Measurements from ENCODE around the gene DYNC1H1.

Gene DYNC1H1

GRCh38 chr14:102035914-102036313 is 71.5 kb downstream of the DYNC1H1 start:
- no peak for DNase-seq (ENCODE audit: low read depth in 2 of 2)

- DNase-seq (ENCODE audit: low read depth in 2 of 2): no peak
These were observed 73.3 kb downstream of the DYNC1H1 start for GRCh38 chr14:102037686-102038085.

- no peak for DNase-seq (ENCODE audit: low read depth in 2 of 2)
These were observed 74.8 kb downstream of the DYNC1H1 start for GRCh38 chr14:102039157-102039556.

DNA sequence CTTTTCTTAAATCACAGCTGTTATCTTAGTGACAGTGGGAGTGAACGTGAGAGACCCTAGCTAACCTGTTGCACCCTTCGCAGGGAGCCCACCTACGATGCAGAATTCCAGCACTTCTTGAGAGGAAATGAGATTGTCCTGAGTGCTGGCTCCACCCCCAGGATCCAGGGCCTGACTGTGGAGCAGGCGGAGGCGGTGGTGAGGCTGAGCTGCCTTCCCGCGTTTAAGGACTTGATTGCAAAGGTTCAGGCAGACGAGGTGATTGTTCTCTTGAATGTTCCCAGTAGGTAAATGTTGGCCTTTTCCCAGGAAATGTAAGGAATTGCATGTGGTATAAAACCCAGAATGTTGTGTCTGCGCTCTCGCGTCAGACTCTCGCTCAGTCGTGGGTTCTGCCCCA is 75.8 kb downstream of the DYNC1H1 start:
- DNase-seq (ENCODE audit: low read depth in 2 of 2): no peak

DNA sequence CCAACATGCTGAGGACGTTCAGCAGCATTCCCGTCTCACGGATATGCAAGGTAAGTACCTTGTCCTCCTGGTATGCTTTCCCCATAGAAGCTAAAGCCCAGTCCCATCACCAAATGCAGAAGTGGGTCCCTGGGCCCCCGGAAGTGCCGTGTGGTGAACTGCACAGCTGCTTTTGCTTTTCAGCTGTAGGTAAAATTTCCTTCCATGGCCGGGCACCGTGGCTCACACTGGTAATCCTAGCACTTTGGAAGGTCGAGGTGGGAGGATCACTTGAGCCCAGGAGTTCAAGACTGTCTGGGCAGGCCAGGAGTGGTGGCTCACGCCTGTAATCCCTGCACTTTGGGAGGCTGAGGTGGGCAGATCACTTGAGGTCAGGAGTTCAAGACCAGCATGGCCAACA is 78.3 kb downstream of the DYNC1H1 start:
- no peak for DNase-seq (ENCODE audit: low read depth in 2 of 2)

DNA sequence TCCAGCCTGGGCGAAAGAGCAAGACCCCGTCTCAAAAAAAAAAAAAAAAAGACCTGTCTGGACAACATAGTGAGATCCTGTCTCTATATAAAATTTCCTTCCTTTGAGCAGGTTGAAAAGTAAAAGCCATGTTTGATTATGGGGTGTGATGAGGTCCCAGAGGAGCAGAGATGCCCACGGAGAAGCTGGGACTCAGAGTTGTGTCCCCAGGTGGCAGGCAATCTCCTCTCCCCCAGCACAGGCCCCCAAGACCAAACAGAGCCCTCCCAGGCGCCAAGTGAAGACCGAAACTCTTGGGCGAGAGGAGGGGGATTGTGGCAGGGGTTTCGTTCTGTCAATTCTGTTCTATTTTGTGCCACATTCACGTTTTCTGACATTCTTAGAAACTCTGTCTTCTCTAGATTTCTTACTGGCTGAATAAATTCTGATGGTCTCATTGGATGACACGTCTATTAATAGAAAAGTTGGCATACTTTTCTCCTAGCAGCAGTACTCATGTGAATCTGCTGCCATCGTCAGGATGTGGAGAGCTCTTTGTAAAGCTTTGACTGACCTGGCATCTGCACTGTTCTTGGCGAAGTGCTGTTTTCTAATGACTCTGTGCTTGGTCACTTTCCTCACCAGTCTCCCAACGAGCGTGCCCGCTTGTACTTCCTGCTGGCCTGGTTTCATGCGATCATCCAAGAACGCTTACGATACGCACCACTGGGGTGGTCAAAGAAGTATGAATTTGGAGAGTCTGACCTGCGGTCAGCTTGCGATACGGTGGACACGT is 79.1 kb downstream of the DYNC1H1 start:
- no peak for DNase-seq (ENCODE audit: low read depth in 2 of 2)

DNA sequence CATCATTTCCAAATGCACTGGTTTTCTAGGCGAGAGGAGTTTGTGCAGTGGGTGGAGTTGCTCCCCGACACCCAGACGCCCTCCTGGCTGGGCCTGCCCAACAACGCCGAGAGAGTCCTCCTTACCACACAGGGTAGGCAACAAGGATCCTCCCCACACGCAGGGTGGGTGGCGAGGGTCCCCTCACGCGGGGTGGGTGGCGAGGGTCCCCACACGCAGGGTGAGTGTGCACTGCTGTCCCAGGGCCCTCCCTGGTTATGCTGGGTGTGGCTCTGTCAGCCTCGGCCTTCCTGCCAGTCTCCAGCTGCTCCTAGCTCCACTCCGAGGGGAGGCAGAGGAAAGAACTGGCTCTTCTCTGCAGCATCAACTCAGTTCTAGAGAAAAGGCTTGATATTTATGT is 80.2 kb downstream of the DYNC1H1 start:
- no peak for DNase-seq (ENCODE audit: low read depth in 2 of 2)

- no peak for DNase-seq (ENCODE audit: low read depth in 2 of 2)
These were observed 82.2 kb downstream of the DYNC1H1 start for GRCh38 chr14:102046337-102047278.

DNA sequence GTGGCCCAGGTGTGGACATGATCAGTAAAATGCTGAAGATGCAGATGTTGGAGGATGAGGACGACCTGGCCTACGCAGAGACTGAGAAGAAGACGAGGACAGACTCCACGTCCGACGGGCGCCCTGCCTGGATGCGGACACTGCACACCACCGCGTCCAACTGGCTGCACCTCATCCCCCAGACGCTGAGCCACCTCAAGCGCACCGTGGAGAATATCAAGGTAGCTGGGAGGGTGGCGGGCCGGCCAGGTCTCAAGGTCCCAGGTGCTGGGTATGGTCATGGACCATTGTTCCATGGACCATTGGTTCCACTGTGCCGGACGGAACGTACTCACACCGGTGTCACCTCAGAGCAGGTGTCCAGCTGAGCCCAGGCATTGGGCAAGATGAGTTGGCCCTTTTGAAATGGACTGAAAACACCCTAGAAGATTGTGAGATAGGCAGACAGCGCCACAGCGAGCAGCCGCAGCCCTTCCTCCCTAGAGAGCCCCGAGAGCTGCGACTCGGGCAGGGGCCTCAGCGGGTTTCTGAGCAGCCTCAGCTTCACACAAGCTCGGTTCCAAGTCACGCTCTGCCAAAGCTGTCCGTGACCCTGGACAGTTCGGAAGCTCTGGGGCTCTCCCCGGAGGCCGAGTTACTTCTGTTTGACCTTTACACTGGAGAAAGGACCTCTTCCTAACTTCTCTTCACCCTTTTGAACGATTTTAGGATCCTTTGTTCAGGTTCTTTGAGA is 83.6 kb downstream of the DYNC1H1 start:
- DNase-seq (ENCODE audit: low read depth in 2 of 2): no peak

GRCh38 chr14:102049258-102050025 is 85.1 kb downstream of the DYNC1H1 start:
- no peak for DNase-seq (ENCODE audit: low read depth in 2 of 2)

GRCh38 chr14:102050026-102050405 is 85.6 kb downstream of the DYNC1H1 start:
- DNase-seq (ENCODE audit: low read depth in 2 of 2): no peak

DNA sequence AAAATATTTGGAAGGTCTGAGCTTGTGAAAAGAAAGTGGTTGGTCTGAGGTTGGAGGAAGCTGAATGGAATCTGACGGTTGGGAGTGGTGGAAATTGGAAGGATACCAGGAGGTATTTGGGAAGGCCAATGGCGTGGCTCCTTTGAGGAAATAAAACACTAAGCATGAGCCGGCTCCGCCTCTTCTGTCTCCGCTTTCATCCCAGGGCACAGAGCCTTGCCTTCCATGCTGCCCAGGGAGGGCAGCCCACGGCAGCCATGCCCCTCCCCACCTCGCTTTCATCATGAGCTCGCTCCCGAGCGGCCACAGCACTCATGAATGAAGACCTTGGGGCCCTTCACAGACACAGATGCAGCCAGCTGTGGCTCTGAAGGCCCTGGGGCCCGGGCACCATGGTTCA is 86.3 kb downstream of the DYNC1H1 start:
- DNase-seq (ENCODE audit: low read depth in 2 of 2): peak; percentile 37 to 40

- no peak for DNase-seq (ENCODE audit: low read depth in 2 of 2)
These were observed 88.1 kb downstream of the DYNC1H1 start for GRCh38 chr14:102052522-102052921.

GRCh38 chr14:102055181-102055901 is 91.0 kb downstream of the DYNC1H1 start:
- peak; percentile 27 to 30 for DNase-seq (ENCODE audit: low read depth in 2 of 2)

DNA sequence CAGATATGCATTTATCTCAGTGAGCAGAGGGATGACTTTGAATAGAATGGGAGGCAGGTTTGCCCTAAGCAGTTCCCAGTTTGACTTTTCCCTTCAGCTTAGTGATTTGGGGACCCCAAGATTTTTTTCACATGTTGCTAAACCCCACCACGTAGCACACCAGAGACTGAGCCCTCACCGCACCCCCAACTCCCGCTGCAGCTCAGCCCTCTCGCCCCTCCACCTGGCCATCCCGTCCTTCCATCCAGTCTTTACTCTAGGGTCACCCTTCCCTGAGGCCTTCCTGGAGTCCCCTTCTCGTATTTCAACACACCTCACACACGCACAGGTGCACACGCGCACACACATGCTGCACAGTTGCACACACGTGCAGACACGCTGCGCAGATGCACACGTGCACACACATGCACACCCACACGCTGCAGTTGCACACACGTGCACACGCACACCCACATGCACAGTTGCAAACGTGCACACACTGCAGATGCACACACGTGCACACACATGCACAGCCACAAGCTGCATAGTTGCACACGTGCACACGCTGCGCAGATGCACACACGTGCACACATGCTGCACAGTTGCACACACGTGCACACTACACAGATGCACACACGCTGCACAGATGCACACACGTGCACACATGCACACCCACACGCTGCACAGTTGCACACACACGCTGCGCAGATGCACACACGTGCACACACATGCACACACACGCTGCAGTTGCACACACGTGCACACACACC is 92.5 kb downstream of the DYNC1H1 start:
- no peak for DNase-seq (ENCODE audit: low read depth in 2 of 2)

- no peak for DNase-seq (ENCODE audit: low read depth in 2 of 2)
These were observed 93.2 kb downstream of the DYNC1H1 start for GRCh38 chr14:102057480-102058114.

DNA sequence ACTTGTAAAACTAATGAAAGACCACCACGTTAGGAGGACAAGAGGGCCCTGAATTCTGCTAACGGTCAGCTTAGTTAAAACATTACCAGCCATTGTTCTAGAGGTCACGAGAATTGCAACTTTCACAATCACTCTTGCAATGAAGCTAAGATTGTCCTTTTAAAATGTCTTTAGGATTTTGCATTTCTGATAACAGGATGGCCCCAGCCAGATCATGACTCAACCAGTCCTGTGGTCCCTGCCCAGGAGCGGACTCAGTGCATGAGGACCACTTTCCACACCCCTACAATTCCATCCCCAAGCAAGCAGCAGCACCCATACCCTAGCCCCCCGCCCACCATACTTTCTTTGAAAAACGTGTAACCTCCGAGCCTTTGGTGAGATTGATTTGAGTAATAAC is 93.8 kb downstream of the DYNC1H1 start:
- DNase-seq (ENCODE audit: low read depth in 2 of 2): no peak

DNA sequence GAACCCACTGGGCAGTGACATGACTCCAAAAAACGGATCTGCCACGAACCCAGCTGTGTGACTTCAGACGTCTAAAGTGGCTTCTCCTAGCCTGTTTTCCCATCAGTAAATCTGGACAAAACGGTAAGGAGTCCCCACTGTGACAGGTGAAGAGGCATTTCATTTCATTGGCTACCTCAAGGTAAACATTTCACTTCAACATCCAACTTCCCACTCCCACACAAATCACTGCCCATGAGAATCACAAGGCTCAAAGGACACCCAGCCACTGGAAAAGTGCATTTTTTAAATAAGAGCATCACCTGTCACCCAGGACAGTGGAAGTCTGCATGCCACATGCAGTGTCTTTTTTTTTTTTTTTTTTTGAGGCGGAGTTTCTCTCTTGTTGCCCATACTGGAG is 94.6 kb downstream of the DYNC1H1 start:
- DNase-seq (ENCODE audit: low read depth in 2 of 2): no peak

DNA sequence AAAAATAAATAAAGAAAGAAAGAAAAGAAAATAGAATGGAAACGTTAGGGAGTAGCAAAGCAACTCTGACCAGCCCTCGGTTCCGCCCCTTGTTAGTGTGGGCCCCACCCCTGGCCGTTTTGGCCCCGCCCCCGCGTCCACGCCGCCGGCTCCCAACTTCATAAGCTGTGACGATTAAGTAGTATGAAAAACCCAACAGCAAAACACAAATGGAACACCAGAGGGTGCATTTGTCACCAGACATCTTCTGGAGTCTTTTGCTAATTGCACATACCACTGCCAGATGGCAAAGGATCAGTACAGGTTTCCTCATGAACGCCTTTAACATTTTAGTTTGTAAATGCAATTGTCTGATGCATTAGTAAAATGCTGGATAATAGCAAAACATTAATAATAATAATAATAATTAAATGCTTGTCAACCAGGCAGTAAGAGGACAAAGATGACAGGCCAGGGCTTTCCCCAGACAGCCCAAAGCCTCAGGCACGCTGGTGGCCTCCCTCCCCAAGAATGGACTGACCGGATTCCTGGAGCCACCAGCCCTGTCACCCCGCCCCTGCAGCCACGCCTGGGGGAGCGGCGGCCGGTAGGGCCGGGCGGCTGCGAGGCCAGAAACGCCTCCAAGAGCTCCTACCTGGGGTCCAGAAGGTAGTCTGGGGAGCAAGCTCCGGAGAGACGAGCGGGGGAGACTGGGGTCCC is 98.9 kb downstream of the DYNC1H1 start:
- peak; percentile 85 to 86 for DNase-seq (ENCODE audit: low read depth in 2 of 2)

Data from fibroblast of skin of left quadriceps (primary cell).